ENCODE measurements around the gene SURF2. TPM values are rescaled to one million over a fixed set of nuclear protein-coding genes. Genes with fewer than 3 reads are reported as not detected.

The SURF2 gene
- total RNA-seq, 1 experiment from 2014 or later, result 18.1 TPM

DNA sequence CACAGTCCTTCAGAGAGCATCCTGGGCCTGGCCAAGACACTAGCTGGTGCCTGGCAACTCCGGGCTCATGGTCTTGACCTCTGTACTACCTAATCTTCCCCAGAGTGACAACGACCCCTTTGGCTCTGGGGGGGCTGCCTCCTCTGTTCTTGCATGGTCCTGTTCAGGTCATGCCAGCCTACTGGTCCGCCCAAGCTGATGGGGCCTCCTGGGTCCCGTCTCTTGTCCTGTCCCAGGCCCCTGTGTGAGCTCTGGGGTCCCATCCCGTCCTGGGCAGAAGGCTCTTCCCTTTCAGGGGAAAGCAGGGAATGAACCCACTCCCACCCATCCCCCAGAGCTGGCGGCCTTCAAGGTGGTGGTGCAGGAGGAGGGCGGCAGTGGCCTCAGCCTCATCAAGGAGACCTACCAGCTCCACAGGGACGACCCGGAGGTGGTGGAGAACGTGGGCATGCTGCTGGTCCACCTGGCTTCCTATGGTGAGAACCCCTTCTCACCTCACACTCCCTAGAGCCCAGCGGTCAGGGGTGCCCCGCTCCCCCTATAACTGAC lies 48.2 kb downstream of the SURF2 start:
- no peak for TF ChIP-seq EZH2 (IDR thresholded peaks at IDR 0.05; ENCODE audit: low read depth)
- TF ChIP-seq CTCF (conservative IDR thresholded peaks at IDR 0.05), result no peak
- Histone ChIP-seq H3K4me3 (no peak overlapping the region), H3K27ac (no peak overlapping the region), H3K36me3 (ENCODE audit: low read depth) (peaks cover 5% of the 10 kb centered on the region; the same call in 1 of the 2 replicates), H3K79me2 (ENCODE audit: low read depth) (no peaks in the 10 kb centered on the region), H3K4me1 (replicated peaks; ENCODE audit: insufficient read depth) (no peaks in the 10 kb centered on the region), H4K20me1 (ENCODE audit: insufficient read depth) (peaks cover 17% of the 10 kb centered on the region), H3K9me3 (ENCODE audit: insufficient read depth, low read depth) (no peaks in the 10 kb centered on the region), H3F3A (ENCODE audit: insufficient read depth, low read depth) (no peaks in the 10 kb centered on the region; the same call in 1 of the 2 replicates), H2AFZ (no peak overlapping the region), H3K4me2 (no peak overlapping the region), H3K27me3 (ENCODE audit: insufficient read depth, low read depth) (no peaks in the 10 kb centered on the region), H3K9me2 (ENCODE audit: insufficient read depth) (no peaks in the 10 kb centered on the region)
- DNase-seq, result no peak
- intact Hi-C loops (cut with micrococcal nuclease; ENCODE audit: unreplicated experiment), result loop anchor here (1.0 to 5.0 kb wide), 4 partner anchors 48 to 380 kb away; partner anchors contain the start of genes SURF1, SURF2 and SURF6
- CTCF ChIA-PET, result interaction anchor here (0.7 to 1.0 kb wide), 2 partner anchors 76 to 128 kb away, joined by 4 to 5 read pairs; no protein-coding TSS in a partner anchor
- no TSS peak for BruUV-seq (replicated peaks)
- POLR2A ChIA-PET (ENCODE audit: unreplicated experiment), result no interaction called here

DNA sequence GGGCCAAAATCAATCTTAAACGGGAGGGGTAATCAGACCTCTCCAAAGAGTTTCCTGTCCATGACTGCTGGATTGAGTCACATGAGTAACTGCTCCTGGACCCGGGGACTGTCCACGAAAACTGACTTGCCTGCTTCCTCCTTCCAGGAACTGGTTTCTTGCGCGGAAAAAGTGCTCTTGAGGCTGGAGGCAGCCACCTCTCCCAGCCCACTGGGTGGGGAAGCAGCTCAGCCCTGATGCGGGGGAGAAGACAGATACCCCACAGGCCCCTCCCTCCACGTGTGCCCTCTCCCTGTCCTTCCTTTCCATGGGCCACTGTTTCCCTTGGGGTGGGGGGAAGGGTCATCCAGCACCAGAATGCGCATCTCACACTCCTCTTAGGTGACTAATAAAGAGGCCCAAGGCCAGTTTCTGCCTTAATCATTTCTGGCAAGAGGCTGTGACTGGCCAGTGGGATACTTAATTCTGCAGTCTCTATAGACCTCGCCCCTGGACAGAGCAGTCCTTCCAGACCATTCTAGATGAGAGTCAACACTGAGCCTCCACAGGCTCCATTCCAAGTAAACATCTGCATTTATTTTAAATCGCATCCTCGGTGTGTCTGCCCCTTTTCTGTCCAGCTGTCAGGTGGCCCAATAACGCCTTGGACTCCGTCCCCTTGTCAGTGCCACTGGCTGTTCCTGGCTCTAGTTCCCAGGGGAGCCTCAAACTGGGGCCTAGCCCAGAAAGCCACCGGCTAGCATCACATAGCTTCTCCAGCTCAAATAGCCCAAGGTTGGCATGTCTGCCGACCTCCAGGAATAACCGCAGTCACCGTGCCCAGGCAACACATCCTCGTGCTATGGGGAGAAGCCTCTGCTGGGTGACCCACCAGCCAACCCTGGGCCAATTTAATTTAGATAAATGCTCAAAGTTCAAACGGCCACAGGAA lies 49.4 kb downstream of the SURF2 start:
- CTCF ChIA-PET, result interaction anchor here (1.0 kb wide), 1 partner anchor 75 kb away, joined by 5 read pairs; no protein-coding TSS in a partner anchor
- intact Hi-C loops (cut with micrococcal nuclease; ENCODE audit: unreplicated experiment), result loop anchor here (2.0 kb wide), 2 partner anchors 49 to 381 kb away; partner anchors contain the start of genes SURF1 and SURF2
- no TSS peak for BruUV-seq (replicated peaks)

More for the DNA sequence above, 49.4 kb downstream of the SURF2 start:
- no peaks in the 10 kb centered on the region for H3K9me3 ChIP-seq (ENCODE audit: insufficient read depth, low read depth)
- H3K36me3 ChIP-seq (ENCODE audit: low read depth), result peaks cover 5% of the 10 kb centered on the region; the same call in 1 of the 2 replicates
- no peaks in the 10 kb centered on the region for H3K4me1 ChIP-seq (replicated peaks; ENCODE audit: insufficient read depth)
- no peak overlapping the region for H3K27ac ChIP-seq
- H3K27me3 ChIP-seq (ENCODE audit: insufficient read depth, low read depth), result no peaks in the 10 kb centered on the region
- POLR2A ChIA-PET (ENCODE audit: unreplicated experiment), result no interaction called here
- H4K20me1 ChIP-seq (ENCODE audit: insufficient read depth), result peaks cover 17% of the 10 kb centered on the region
- no peak for DNase-seq
- no peak overlapping the region for H2AFZ ChIP-seq
- no peak overlapping the region for H3K4me3 ChIP-seq
- no peaks in the 10 kb centered on the region for H3K9me2 ChIP-seq (ENCODE audit: insufficient read depth)
- H3K79me2 ChIP-seq (ENCODE audit: low read depth), result no peaks in the 10 kb centered on the region
- TF ChIP-seq CTCF (conservative IDR thresholded peaks at IDR 0.05), result no peak
- TF ChIP-seq EZH2 (IDR thresholded peaks at IDR 0.05; ENCODE audit: low read depth), result no peak
- H3F3A ChIP-seq (ENCODE audit: insufficient read depth, low read depth), result no peaks in the 10 kb centered on the region; the same call in 1 of the 2 replicates
- H3K4me2 ChIP-seq, result no peak overlapping the region
